ENCODE measurements around the gene ZNF841. TPM values are rescaled to one million over a fixed set of nuclear protein-coding genes. Genes with fewer than 3 reads are reported as not detected.

Gene ZNF841
- total RNA-seq (2014; rRNA removed; shearing (Covaris generic)), result 11.1 and 13.5 TPM in 2 replicates

DNA sequence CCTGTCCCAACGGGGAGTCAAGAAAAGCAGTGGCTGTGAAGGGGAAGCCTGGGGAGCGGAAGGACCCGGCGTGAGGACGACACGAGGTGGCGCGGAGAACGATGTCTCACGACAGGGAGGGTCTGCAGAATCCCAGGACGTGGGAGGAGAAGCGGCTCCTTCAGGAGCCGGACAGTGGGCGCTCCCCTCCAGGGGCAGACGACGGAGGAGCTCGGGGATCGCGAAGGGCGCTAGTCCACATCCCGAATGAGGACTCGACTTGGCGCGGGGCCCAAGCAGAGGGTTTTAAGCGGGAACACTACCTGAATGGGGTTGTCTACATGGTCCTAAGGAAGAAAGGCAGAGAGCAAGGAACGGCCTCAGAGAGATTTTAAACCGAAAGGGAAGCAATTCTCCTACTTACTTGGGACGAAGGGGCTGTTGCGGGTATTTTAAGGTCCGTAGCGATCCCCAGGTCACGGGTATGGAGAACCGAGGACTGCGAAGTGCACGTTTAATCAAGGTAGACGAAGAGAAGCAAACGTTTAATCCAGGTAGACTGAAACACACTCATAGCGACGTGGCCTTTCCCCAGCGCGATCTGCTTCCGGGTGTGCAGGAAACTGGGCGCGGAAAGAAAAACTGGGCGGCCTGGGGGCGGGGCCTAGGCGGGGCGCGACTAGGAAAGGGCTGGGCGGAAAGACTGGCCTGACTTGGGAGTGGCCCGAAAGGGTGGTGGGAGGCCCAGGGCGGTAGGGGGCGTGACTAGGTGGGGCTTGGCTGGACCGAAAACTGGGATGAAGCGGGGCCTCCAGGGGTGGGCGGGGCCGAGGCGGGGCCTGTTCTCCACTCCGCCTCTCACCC lies at the start of gene ZNF841:
Gene ZNF841 (minus strand): TSS at position 594 of the 843 bp plus-strand sequence. CDS start 10,964 bp downstream, outside the sequence.
- Histone ChIP-seq H3K9me3 (replicated peaks) (peaks cover 5% of the 10 kb centered on the region), H3K36me3 (peaks cover 21% of the 10 kb centered on the region), H3K4me3 (peak within 1 kb of the TSS; percentile 87), H3K27ac (peak within 1 kb of the TSS; percentile 59), H3K4me1 (no peaks in the 10 kb centered on the region), H3K27me3 (no peaks in the 10 kb centered on the region)
- DNase-seq, result peak; percentile 97

DNA sequence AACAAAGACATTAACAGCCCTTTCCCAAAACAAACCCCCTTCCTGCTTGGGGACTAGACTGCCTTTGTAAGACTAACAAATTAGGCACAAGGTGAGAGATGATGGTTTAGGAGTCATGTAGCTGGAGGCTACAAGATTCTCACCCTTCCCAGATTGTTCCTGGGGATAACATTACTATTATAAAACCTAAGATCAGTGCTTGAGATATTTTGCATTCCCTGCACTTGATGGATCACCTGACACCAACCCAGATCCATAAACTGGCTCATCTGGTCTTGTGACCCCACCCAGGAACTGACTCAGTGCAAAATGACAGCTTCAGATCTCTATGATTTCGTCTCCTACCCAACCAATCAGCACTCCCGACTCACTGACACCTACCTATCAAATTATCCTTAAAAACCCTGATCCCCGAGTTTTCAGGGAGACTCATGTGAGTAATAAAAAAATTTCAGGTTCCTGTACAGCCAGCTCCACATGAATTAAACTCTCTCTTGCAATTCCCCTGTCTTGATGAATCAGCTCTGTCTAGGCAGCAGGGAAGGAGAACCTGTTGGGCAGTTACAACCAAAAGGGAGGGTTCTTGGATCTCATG lies 46.5 kb upstream of the ZNF841 start:
- Histone ChIP-seq H3K27me3 (no peaks in the 10 kb centered on the region), H3K27ac (no peak overlapping the region), H3K9me3 (replicated peaks) (peaks cover 7% of the 10 kb centered on the region), H3K36me3 (peaks cover 4% of the 10 kb centered on the region; the same call in 1 of the 2 replicates), H3K4me3 (no peak overlapping the region), H3K4me1 (0 out of 2 replicates have a peak, but pooled peaks cover 5% of the 10 kb centered on the region)
- no peak for DNase-seq

DNA sequence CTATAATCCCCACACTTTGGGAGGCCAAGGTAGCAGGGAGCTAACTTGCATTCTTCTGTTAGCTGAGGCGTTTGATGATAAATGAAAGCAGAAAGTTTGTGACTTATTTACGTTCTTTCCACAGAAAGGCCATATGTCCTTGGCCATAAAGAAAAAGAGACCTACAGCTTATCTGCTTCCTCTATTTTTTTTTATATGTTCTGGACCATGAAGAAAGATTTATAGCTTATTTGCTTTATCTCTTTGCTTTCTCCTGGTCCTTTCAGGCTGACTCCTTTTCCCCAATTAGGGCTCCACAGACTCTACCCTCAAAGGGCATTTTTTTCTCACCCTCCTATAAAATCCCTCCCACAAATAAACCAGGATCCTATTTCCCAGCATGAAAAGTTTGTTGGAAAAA lies 45.6 kb upstream of the ZNF841 start:
- peaks cover 6% of the 10 kb centered on the region; the same call in 1 of the 2 replicates for H3K9me3 ChIP-seq (replicated peaks)
- H3K36me3 ChIP-seq, result peaks cover 4% of the 10 kb centered on the region; the same call in 1 of the 2 replicates
- no peak overlapping the region for H3K27ac ChIP-seq
- no peak for DNase-seq
- H3K4me1 ChIP-seq, result 0 out of 2 replicates have a peak, but pooled peaks cover 5% of the 10 kb centered on the region
- H3K4me3 ChIP-seq, result no peak overlapping the region
- no peaks in the 10 kb centered on the region for H3K27me3 ChIP-seq

DNA sequence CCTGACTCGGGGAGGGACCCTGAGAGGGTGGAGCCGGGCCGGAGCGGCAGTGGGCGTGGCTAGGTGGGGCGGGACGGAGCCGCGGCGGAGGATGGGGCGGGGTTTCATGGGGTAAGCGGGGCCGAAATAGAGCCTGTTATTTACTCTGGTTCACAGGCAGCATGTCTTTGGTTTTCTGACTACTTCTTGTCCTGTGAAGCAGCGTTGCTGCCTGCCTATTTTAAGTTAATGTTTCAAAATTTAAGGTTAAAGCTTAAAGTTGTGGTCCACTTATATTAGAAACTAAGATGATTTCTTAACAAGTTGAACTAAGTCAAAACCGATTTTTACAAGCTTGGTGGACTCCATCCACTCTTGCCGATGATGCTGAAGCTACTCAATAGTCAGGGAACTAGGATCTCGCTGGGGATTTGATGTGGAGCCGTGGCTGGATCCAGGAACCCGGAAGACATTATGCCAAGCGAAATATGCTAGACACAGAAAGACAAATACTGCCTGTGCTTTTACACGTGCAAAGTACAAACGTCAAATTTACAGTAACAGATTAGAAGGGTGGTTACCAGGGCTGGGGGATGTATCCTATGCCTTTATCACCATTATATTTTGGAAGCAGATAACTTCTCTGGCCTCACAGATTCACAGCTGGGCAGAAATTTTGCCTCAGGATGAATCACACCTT lies 44.6 kb upstream of the ZNF841 start:
- peak in 1 of 2 experiments; percentile 9 for DNase-seq
- Histone ChIP-seq H3K27ac (no peak overlapping the region), H3K4me3 (peak overlapping the region; percentile 84), H3K4me1 (0 out of 2 replicates have a peak, but pooled peaks cover 5% of the 10 kb centered on the region), H3K9me3 (replicated peaks) (peaks cover 6% of the 10 kb centered on the region; the same call in 1 of the 2 replicates), H3K27me3 (no peaks in the 10 kb centered on the region), H3K36me3 (peaks cover 4% of the 10 kb centered on the region; the same call in 1 of the 2 replicates)

DNA sequence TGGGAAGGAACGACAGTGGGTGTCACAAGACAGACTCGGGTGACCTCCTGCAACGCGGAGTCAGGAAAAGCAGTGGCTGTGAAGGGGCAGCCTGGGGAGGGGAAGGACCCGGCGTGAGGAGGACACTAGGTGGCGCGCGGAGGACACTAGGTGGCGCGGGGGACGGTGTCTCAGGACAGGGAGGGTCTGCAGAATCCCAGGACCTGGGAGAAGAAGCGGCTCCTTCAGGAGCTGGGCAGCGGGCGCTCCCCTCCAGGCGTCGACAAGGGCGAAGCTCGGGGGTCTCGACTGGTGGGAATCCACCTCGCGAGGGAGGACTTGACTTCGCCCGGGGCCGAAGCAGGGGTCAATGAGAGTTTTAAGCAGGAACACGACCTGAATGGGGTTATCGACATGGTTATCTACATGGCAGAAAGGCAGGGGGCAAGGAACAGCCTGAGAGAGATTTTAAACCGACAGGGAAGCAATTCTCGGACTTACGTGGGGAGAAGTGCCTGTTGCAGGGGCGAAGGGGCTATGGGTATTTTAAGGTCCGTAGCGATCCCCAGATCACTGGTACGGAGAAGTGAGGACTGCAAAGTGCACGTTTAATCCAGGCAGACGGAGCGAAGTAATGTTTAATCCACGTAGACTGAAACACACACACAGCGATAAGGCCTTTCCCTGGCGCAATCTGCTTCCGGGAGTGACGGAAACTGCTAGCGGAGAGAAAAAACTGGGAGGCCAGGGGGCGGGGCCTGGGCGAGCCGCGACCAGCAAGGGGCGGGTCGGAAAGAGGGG lies 43.9 kb upstream of the ZNF841 start, which contains the start of gene ZNF616:
Gene ZNF616 (minus strand): TSS at position 687 of the 780 bp plus-strand sequence. CDS start 9,426 bp downstream, outside the sequence.
- peak; percentile 96 to 97 for DNase-seq
- no peaks in the 10 kb centered on the region for H3K27me3 ChIP-seq
- peaks cover 6% of the 10 kb centered on the region; the same call in 1 of the 2 replicates for H3K9me3 ChIP-seq (replicated peaks)
- H3K27ac ChIP-seq, result peak within 1 kb of the TSS; percentile 67
- peaks cover 7% of the 10 kb centered on the region for H3K36me3 ChIP-seq
- peak within 1 kb of the TSS; percentile 84 for H3K4me3 ChIP-seq
- H3K4me1 ChIP-seq, result 0 out of 2 replicates have a peak, but pooled peaks cover 5% of the 10 kb centered on the region

DNA sequence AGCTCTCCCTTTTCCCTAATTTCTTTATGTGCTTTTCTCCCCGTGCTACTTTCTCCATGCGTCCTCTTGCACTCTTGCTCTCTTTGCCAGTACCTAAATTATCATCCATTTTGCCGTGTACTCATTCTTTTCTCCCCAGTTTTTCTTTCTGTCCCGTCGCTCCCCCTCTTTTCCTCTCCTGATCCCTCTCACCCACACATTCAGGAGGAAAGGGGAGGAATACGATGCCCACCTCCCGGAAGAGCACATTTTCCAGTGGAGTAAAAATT lies 43.4 kb upstream of the ZNF841 start:
- Histone ChIP-seq H3K9me3 (replicated peaks) (peaks cover 6% of the 10 kb centered on the region; the same call in 1 of the 2 replicates), H3K36me3 (peaks cover 8% of the 10 kb centered on the region), H3K27ac (peak overlapping the region; percentile 67), H3K27me3 (no peaks in the 10 kb centered on the region), H3K4me3 (peak overlapping the region; percentile 84), H3K4me1 (0 out of 2 replicates have a peak, but pooled peaks cover 5% of the 10 kb centered on the region)
- no peak for DNase-seq

DNA sequence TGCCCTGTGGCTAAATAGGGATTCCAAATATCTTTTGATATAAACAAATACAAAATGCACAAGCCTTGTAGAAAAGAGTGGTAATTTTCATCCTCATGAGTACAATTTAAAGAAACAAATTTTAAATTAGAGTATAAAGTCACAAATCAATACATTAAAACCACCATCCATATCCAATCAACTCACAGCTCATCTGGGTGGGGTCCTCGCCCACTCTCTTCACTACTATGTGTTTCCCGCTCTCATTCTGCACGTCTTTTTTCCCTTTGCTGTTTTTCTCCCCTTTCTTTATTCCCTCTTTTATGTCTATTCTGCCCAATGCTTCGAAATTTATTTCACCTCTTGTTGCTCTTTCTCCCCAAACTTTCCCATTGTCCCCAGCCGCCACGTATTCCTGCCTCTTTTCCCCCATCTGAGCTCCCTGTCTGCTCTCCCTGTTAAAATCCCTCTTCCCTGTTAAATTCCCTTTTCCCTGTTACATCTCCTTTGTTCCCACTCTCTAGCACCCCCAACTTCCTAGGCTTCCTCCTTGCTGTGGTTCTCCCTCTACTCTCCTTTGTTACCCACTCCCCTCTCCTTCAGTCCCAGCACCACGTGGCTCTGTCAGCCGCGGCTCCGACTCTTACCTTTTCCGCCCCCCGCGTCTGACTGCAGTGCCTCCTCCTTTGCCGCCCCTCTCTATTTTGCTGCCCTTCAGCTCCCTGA lies 42.9 kb upstream of the ZNF841 start:
- Histone ChIP-seq H3K27me3 (no peaks in the 10 kb centered on the region), H3K9me3 (replicated peaks) (peaks cover 6% of the 10 kb centered on the region; the same call in 1 of the 2 replicates), H3K36me3 (peaks cover 8% of the 10 kb centered on the region), H3K4me1 (0 out of 2 replicates have a peak, but pooled peaks cover 5% of the 10 kb centered on the region), H3K4me3 (peak overlapping the region; percentile 84), H3K27ac (peak overlapping the region; percentile 67)
- peak; percentile 65 to 74 for DNase-seq

DNA sequence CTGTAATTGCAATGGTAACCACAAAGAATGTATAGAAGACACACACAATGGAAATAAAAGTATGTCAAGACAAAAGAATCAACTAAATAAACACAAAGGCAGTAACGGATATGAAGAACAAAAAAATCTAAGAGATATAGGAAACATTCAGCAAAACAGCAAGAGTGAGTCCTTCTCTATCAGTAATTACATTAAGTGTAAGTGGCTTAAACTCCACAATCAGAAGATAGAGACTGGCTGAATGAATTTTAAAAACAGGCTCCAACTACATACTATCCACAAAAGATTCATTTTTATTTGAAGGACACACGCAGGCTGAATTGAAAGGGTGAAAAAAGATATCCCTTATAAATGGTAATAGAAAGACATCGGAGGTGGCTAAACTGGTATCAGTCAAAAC lies 24.7 kb upstream of the ZNF841 start:
- H3K27ac ChIP-seq, result no peak overlapping the region
- peaks cover 49% of the 10 kb centered on the region for H3K9me3 ChIP-seq (replicated peaks)
- H3K27me3 ChIP-seq, result no peaks in the 10 kb centered on the region
- H3K4me3 ChIP-seq, result no peak overlapping the region
- no peak for DNase-seq
- H3K4me1 ChIP-seq, result no peaks in the 10 kb centered on the region
- peaks cover 81% of the 10 kb centered on the region for H3K36me3 ChIP-seq

DNA sequence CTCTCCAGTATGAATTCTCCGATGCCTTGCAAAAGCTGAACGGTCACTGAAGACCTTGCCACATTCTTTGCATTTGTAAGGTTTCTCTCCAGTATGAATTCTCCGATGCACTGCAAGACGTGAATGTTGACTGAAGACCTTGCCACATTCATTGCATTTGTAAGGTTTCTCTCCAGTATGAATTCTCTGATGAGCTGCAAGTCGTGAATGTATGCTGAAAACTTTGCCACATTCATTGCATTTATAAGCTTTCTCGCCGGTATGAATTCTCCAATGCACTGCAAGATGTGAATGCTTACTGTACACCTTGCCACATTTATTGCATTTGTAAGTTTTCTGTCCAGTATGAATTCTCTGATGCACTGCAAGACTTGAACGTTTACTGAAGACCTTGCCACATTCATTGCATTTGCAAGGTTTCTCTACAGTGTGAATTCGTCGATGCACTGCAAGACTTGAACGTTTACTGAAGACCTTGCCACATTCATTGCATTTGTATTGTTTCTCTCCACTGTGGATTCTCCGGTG lies 20.0 kb upstream of the ZNF841 start:
- H3K36me3 ChIP-seq, result peaks cover 53% of the 10 kb centered on the region
- H3K27me3 ChIP-seq, result no peaks in the 10 kb centered on the region
- DNase-seq, result no peak
- H3K4me3 ChIP-seq, result no peak overlapping the region
- H3K4me1 ChIP-seq, result no peaks in the 10 kb centered on the region
- peaks cover 72% of the 10 kb centered on the region for H3K9me3 ChIP-seq (replicated peaks)
- H3K27ac ChIP-seq, result no peak overlapping the region

DNA sequence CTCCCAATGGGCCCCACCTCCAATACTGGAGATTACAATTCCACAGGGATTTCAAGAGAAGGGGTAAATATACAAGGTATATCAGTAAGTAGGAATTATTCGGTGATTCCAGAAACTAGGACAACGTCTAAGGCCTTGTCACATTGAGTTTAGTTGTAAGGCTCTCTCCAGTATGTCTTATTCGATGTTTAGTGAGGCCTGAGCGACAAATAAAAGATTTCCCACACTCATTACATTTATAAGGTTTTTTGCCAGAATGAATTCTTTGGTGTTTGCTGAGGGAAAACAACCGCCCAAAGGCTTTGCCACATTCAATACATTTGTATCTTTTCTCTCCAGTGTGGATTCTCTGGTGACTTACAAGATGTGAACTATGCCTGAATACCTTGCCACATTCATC lies 19.1 kb upstream of the ZNF841 start:
- peaks cover 45% of the 10 kb centered on the region for H3K36me3 ChIP-seq
- no peaks in the 10 kb centered on the region for H3K4me1 ChIP-seq
- DNase-seq, result no peak
- no peak overlapping the region for H3K27ac ChIP-seq
- H3K9me3 ChIP-seq (replicated peaks), result peaks cover 73% of the 10 kb centered on the region
- H3K4me3 ChIP-seq, result no peak overlapping the region
- no peaks in the 10 kb centered on the region for H3K27me3 ChIP-seq

DNA sequence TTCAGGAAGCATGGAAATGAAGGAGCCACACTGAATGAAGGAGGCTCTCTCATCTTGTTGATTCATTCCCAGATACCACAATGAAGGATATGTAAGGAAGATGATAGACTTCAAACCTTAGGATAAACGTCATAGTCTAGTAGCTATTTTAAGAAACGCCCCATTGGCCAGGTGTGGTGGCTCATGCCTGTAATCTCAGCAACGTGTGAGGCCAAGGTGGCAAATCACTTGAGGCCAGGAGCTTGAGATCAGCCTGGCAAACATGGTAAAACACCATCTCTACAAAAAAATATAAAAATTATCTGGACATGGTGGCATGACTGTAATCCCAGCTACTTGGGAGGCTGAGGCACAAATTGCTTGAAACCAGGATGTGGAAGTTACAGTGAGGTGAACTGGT lies 17.1 kb upstream of the ZNF841 start:
- no peak for DNase-seq
- H3K36me3 ChIP-seq, result peaks cover 30% of the 10 kb centered on the region
- H3K4me3 ChIP-seq, result no peak overlapping the region
- H3K9me3 ChIP-seq (replicated peaks), result peaks cover 63% of the 10 kb centered on the region
- H3K4me1 ChIP-seq, result no peaks in the 10 kb centered on the region
- H3K27me3 ChIP-seq, result no peaks in the 10 kb centered on the region
- H3K27ac ChIP-seq, result no peak overlapping the region

DNA sequence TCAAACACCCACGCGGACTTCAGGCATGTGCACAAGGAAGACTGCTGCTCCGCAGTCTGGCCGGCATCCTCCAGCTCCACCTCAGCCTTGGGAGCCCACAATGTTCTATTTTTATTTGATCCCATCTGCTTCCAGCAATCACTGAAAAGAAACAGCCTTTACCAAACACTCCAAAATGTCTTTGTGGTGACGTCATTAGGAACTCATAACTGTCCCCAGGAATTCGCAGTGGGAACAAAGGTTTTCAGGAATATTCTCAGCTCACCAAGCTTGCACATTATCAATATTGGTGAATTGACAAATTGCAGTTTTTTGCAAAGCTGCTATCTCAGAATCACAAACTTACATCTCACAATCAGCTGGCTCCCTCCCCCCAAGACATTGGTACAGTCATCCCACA lies 15.2 kb upstream of the ZNF841 start:
- peaks cover 46% of the 10 kb centered on the region for H3K9me3 ChIP-seq (replicated peaks)
- DNase-seq, result no peak

DNA sequence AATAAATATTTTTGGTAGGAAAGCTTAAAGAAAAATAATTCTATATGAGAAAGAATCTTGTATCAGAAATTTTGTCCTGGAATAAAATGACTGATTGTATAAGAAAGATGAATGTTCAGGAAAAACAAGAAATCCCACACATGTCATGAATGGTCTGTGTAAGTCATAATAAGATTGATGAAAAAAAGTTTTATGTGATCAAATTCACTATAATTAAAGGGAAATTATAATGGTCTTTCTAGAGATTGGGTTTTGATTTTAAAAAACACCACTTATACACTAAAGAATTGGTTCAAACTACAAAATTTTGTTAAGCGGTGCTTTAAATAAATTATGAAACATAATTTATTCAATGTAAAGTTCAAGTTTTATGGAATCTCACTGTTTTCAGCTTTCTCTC lies 7.2 kb upstream of the ZNF841 start:
- H3K27ac ChIP-seq, result no peak overlapping the region

More for the DNA sequence above, 15.2 kb upstream of the ZNF841 start:
- no peak overlapping the region for H3K4me3 ChIP-seq
- H3K27ac ChIP-seq, result no peak overlapping the region
- H3K27me3 ChIP-seq, result no peaks in the 10 kb centered on the region
- no peaks in the 10 kb centered on the region for H3K4me1 ChIP-seq
- peaks cover 14% of the 10 kb centered on the region for H3K36me3 ChIP-seq

More for the DNA sequence above, 7.2 kb upstream of the ZNF841 start:
- H3K36me3 ChIP-seq, result no peaks in the 10 kb centered on the region
- H3K27me3 ChIP-seq, result no peaks in the 10 kb centered on the region
- H3K4me1 ChIP-seq, result no peaks in the 10 kb centered on the region
- no peak for DNase-seq
- H3K9me3 ChIP-seq (replicated peaks), result no peaks in the 10 kb centered on the region
- H3K4me3 ChIP-seq, result no peak overlapping the region

All from SJCRH30 (cell line).